HEK293T (cell line): ENCODE measurements around the gene PPP2R5C.

Source experiments
- ARNT ChIP-seq: fragments of 450-650 bp; IDR thresholded peaks from 2 replicates; pipeline ENCODE4 v1.6.1; 2017; ENCODE audit warnings: mild to moderate bottlenecking
- BHLHE40 ChIP-seq: fragments of 450-650 bp; IDR thresholded peaks from 2 replicates; pipeline ENCODE4 v1.6.1; 2016; ENCODE audit warnings: mild to moderate bottlenecking, moderate library complexity, borderline replicate concordance
- ELF4 ChIP-seq: fragments of 450-650 bp; IDR thresholded peaks from 2 replicates; pipeline ENCODE4 v1.6.1; 2017; ENCODE audit warnings: antibody characterized with exemption
- FOXK2 ChIP-seq: fragments of 450-650 bp; IDR thresholded peaks from 2 replicates; pipeline ENCODE4 v1.6.1; 2016; ENCODE audit warnings: mild to moderate bottlenecking
- FOXM1 ChIP-seq: fragments of 450-650 bp; IDR thresholded peaks from 2 replicates; pipeline ENCODE4 v1.6.1; 2017; ENCODE audit warnings: mild to moderate bottlenecking, borderline replicate concordance
- HDGF ChIP-seq: fragments of 450-650 bp; IDR thresholded peaks from 2 replicates; pipeline ENCODE4 v1.6.1; 2017; ENCODE audit warnings: antibody characterized with exemption, borderline replicate concordance
- L3MBTL2 ChIP-seq: fragments of 450-650 bp; conservative IDR thresholded peaks from 2 replicates; pipeline ENCODE4 v1.6.1; 2016; ENCODE audit warnings: mild to moderate bottlenecking
- PKNOX1 ChIP-seq: fragments of 450-650 bp; IDR thresholded peaks from 2 replicates; pipeline ENCODE4 v1.6.1; 2016
- SP1 ChIP-seq: fragments of 450-650 bp; IDR thresholded peaks from 2 replicates; pipeline ENCODE4 v1.6.1; 2017
- SUZ12 ChIP-seq: fragments of 450-650 bp; IDR thresholded peaks from 2 replicates; pipeline ENCODE4 v1.6.1; 2016; ENCODE audit warnings: mild to moderate bottlenecking
- TARDBP ChIP-seq: fragments of 450-650 bp; IDR thresholded peaks from 2 replicates; pipeline ENCODE4 v1.6.1; 2016
- ZNF384 ChIP-seq: fragments of 450-650 bp; IDR thresholded peaks from 2 replicates; pipeline ENCODE4 v1.6.1; 2016

- TF ChIP-seq FOXM1: no peak
- TF ChIP-seq FOXK2: no peak
- TF ChIP-seq SP1: no peak
- TF ChIP-seq SUZ12: no peak
- TF ChIP-seq TARDBP: no peak
- TF ChIP-seq PKNOX1: no peak
- TF ChIP-seq HDGF: no peak
- TF ChIP-seq BHLHE40: no peak
- TF ChIP-seq L3MBTL2: no peak
- TF ChIP-seq ZNF384: no peak
- no peak for TF ChIP-seq ARNT
- no peak for TF ChIP-seq ELF4
Observed at GRCh38 chr14:101933209-101933608, 171.7 kb downstream of the PPP2R5C start.
